ENCODE results near the gene DIDO1.

- TF ChIP-seq CTCF (conservative IDR thresholded peaks at IDR 0.05; ENCODE audit: low read depth, low read length) (no peak), POLR2A (IDR thresholded peaks at IDR 0.05; ENCODE audit: low read depth, low read length) (no peak), MAFK (IDR thresholded peaks at IDR 0.05; ENCODE audit: low read depth, low read length) (no peak), MAZ (IDR thresholded peaks at IDR 0.05; ENCODE audit: borderline replicate concordance, low read depth, low read length) (no peak), RCOR1 (IDR thresholded peaks at IDR 0.05; ENCODE audit: insufficient replicate concordance, low read length) (no peak), MXI1 (IDR thresholded peaks at IDR 0.05; ENCODE audit: borderline replicate concordance, low read depth, low read length) (no peak), CEBPB (IDR thresholded peaks at IDR 0.05; ENCODE audit: low read depth, low read length) (no peak), SMC3 (IDR thresholded peaks at IDR 0.05; ENCODE audit: low read depth, low read length) (no peak), RAD21 (IDR thresholded peaks at IDR 0.05; ENCODE audit: low read length) (no peak), USF2 (IDR thresholded peaks at IDR 0.05; ENCODE audit: low read depth, low read length) (no peak), FOS (IDR thresholded peaks at IDR 0.05; ENCODE audit: low read depth, low read length) (no peak), BHLHE40 (IDR thresholded peaks at IDR 0.05; ENCODE audit: low read depth, low read length) (no peak)
These were observed 20.1 kb downstream of the DIDO1 start for GRCh38 chr20:62906209-62906608.

Measured in IMR-90 (cell line).